Right hindlimb (tissue), 1 donor: Measurements from ENCODE around the gene UCK2.
A peak's percentile ranks its signal among the peaks of the same experiment; 100 is the strongest.

ENCODE experiments used
- DNase-seq: peaks from one replicate; pipeline ENCODE4 v3.0.0-alpha.2; 2018

Gene UCK2

DNA sequence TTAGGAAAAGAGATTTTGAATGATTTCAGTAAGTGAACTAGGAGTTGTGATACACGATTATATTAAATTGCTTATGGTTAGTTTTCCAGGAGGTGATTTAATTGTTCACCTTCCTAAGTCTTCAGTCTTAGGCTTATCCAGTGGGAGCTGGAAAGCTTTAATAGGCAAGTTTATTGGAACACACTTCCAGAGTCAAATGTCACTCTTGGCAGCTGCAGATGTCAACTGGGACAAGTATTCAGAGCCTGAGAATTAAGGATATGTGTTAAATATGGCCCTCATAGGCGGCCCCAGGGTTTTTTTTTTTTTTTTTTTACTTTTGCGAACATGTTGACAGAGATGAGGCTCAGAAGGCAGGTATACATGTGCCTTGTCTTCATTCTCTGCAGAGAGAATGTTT, 29.2 kb downstream of the UCK2 start:
- no peak for DNase-seq

DNA sequence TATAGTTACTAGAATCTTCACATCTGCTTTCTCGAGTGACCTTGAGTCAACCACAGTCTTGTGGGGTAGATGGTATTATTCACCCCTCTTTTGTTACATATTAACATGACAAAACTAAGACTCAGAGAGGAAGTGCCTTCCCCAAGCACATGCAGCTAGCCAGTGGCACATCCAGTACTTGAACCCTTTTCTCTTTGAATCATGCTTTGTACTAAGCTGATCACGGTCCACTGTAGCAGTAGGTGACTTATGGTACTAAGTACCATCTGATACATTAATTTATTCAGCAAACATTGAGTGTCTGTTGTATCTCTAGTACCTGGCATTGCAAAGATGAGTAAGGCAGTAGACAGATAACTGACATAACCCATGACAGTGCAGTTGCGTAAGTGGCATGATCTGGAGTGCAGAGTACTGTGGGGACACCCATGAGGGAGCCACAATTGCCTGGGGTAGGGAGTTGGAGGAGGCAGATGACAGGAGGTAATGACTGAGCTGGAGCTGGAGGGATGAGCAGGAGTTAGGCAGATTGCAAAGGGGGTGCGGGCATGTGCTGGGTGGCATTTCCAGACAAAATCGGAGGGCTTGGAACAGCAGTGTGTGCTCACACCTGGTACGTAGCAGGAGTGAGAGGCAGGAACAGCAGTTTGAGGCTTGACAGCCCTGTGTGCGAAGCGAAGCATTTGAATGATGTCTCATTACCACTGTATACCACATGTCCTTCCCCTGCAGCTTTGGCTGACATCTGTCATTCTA, 29.8 kb downstream of the UCK2 start:
- no peak for DNase-seq

DNA sequence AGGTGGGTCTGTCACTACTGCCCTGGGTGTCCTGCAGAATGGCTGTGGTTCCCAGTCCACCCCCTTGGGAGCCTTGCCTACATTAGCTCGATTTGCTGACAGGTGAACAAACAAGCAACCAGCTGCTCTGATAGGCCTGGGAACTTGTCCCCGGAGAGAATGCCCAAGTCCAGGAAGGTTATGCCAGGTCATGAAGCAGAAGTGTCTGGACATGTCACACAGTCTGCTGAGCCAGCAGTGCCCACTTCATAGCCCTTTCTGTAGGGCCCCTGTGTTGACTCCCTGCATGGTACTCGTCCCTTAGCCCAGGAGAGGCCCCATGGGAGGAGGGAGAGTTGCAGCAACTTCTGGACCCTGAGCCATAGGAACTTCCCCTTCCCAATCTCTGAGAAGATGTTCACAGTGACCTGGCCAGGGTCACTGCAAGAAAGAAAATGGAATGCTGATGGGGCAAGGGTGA, 31.0 kb downstream of the UCK2 start:
- DNase-seq, result no peak

GRCh38 chr1:165858967-165859845, 31.8 kb downstream of the UCK2 start:
- DNase-seq, result no peak

- no peak for DNase-seq
These were observed 32.7 kb downstream of the UCK2 start for GRCh38 chr1:165860065-165860464.

DNA sequence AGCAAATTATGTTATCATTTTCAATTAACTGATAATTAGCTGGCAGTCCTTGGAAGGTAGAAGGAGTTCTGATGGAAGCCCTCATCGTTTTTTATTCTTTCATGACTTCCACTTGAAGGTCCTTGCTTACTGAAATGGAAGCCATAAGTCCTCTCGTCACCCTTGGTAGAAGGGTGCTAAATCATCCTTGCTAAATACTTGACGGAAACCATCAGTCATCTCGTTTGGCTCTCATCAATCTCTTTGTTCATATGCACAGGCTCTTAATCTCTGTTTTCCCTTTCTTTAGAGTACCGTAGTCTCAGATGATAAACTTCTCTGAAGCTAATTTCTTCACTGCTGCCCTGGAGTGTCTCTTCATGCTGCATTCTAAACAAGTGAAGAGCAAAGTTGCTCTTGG, 34.5 kb downstream of the UCK2 start:
- no peak for DNase-seq

GRCh38 chr1:165862448-165862847, 35.0 kb downstream of the UCK2 start:
- DNase-seq, result peak; percentile 30

DNA sequence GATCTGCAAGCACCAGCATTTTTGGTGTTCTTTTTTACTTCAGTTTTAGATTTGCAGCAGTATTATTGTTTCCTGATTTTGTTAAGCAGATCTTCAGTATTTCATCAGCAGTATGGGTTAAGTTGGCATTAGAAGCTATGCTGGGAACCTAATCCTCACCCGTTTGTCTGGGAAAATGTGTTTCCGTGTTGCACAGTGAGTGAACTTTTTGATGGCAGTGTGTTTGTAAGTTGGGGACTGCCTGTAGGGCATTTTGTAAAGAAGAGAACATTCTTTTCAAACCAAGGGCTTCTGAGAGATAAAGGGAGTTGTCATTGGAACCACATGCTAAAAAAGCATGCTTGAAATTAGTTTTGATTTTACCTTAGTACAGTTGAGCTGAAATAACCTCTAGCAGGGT, 35.9 kb downstream of the UCK2 start:
- DNase-seq, result no peak

- no peak for DNase-seq
These were observed 38.4 kb downstream of the UCK2 start for GRCh38 chr1:165865633-165866340.

DNA sequence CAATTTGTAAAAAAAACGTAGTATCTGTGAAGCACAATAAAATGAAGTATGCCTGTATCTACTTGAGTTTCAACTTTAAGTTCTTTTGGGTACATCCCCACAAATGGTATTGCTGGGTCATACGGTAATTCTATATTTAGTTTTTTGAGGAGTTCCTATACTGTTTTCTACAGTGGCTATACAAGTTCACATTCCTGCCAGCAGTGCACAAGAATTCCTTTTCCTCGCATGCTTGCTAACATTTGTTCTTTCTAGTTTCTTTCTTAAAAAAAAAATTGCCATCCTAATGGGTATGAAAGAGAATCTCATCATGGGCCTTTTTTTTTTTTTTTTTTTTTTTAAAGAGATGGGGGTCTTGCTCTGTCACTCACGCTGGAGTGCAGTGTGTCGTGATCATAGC, 41.9 kb downstream of the UCK2 start:
- DNase-seq, result no peak

DNA sequence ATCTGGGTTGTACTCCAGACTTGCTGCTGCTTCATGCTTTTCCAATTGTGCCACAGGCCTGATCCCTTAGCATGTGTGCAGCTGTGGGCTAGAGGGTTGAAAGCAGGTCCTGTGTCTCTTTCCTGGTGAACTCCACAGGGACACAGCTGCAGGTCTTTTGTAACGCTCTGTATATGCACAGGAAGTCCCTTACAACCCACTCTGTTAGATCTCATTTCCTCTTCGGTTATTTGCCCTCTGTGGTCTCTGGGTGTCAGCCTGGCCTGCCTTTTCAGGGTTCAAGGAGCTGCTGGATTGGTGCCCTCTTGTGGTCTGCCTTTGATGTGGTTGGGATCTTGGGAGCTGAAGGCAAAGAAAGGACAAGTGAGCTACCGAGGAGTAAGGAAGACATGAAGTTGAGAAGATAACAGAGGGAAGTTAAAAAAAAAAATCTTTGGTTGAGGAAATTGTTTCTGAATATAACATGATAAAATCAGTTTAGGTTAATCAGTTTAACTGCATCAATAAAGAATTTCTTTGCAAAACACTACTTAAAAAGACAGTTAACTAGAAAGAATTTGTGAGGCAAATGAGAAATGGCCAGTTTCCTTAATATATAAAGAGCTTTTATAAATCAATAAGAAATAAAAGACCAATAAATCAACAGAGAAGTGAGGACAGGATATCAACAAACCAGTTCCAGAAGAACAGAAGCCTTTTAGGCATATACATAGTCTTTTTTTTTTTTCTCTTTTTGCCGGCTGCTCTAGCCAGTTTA, 44.1 kb downstream of the UCK2 start:
- DNase-seq, result peak; percentile 30

GRCh38 chr1:165873481-165873880, 46.1 kb downstream of the UCK2 start:
- DNase-seq, result no peak

DNA sequence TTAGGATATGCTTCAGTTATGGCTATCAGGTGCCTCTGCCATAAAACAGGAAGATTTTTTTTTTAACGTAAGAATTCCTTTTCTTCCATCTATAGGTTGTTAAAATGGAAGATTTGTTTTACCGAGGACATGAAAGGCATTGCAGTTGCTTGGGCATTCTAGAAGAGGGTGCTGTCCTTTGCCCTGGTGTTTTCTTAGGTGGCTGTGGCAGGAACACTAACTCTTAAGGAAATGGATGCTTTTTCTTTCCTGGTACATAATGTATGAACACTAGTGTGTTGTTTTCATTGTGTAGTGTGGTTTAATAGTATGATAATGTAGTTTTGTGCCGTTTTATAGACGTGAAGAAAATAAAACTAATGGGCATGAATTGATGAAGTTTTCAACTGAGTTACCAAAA, 47.2 kb downstream of the UCK2 start:
- no peak for DNase-seq

- no peak for DNase-seq
These were observed 47.8 kb downstream of the UCK2 start for GRCh38 chr1:165875171-165875570.

DNA sequence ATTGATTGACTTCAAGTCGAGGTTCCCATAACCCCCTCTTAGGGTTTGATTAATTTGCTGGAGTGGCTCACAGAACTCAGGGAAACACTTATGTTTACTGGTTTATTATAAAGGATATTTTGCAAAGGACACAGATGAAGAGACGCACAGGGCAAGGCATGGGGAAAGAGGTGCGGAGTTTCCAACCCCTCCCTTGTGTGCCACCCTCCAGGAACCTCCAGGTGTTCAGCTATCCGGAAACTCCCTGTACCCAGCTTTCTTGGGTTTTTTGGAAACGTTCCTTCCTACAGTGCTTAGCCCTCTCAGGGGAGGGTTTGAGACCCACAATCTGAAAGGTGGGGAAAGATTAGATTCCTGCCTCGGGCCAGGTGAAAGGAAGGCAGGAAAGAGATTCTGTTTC, 48.2 kb downstream of the UCK2 start:
- DNase-seq, result no peak

DNA sequence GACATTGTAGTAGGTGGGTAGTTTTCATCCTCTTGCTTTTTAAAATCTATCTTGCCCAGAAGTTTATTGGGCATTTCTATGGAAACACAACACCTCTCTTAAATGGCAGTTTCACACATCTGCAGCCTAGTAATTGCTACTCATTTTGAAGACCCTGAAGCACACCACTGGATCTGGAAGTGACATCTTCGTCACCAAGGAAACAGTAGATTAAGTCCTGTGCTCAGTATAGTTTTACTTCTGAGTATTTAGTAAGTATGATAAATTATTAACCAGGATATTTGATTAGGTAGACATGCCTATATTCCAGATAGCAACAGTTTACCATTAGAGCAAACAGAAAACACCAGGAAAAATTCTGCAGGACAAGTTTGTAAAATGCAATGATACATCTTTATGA, 48.7 kb downstream of the UCK2 start:
- no peak for DNase-seq

GRCh38 chr1:165877411-165877810, 50.0 kb downstream of the UCK2 start:
- DNase-seq, result no peak

- no peak for DNase-seq
These were observed 50.6 kb downstream of the UCK2 start for GRCh38 chr1:165877940-165878556.

- no peak for DNase-seq
These were observed 52.5 kb downstream of the UCK2 start for GRCh38 chr1:165879946-165880345.

DNA sequence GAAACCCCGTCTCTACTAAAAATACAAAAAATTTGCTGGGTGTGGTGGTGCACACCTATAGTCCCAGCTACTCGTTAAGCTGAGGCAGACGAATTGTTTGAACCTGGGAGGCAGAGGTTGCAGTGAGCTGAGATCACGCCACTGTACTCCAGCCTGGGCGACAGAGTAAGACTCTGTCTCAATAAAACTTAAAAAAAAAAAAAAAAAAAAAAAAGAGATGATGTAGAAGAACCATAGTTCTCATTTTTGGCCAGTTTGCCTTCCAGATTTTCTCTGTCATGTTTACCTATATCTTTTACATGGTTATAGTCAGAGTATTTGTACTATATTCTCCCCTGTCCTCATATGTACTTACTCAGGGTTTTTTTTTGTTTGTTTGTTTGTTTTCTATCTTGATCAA, 53.6 kb downstream of the UCK2 start:
- no peak for DNase-seq

- DNase-seq, result no peak
These were observed 54.9 kb downstream of the UCK2 start for GRCh38 chr1:165882168-165882837.

- DNase-seq, result no peak
These were observed 55.6 kb downstream of the UCK2 start for GRCh38 chr1:165883056-165883455.
